ENCODE measurements around the gene MFSD1.

DNA sequence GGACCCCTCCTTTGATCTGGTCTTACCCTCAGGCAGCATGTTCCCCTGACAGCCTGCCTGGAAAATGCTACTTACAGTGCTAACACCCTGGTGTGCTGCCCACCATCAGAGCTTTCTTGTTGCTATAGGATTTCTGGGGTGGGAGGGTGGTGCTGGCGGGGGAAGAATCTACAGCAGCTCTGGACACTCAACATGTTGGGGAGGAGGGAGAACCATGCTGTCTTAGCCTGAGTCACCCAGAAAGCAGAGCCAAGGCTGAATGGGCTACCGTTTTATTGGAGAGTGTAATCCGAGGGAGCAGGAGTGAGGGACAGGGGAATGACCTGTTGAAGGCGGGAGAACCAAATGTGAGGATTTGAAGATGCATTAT lies 45.6 kb downstream of the MFSD1 start:
- TF ChIP-seq POLR2A (IDR thresholded peaks at IDR 0.05) (no peak), POLR2AphosphoS5 (IDR thresholded peaks at IDR 0.05) (no peak)
- TF ChIP-seq, protein P1, sequence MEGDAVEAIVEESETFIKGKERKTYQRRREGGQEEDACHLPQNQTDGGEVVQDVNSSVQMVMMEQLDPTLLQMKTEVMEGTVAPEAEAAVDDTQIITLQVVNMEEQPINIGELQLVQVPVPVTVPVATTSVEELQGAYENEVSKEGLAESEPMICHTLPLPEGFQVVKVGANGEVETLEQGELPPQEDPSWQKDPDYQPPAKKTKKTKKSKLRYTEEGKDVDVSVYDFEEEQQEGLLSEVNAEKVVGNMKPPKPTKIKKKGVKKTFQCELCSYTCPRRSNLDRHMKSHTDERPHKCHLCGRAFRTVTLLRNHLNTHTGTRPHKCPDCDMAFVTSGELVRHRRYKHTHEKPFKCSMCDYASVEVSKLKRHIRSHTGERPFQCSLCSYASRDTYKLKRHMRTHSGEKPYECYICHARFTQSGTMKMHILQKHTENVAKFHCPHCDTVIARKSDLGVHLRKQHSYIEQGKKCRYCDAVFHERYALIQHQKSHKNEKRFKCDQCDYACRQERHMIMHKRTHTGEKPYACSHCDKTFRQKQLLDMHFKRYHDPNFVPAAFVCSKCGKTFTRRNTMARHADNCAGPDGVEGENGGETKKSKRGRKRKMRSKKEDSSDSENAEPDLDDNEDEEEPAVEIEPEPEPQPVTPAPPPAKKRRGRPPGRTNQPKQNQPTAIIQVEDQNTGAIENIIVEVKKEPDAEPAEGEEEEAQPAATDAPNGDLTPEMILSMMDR (IDR thresholded peaks at IDR 0.05), result no peak
